Measurements from ENCODE around the gene NUP188.

Gene NUP188

GRCh38 chr9:128919402-128920089 lies 28.0 kb upstream of the NUP188 start:
- DNase-seq (ENCODE audit: extremely low spot score) = no peak
- TF ChIP-seq TARDBP (IDR thresholded peaks at IDR 0.05) (no peak), ELF4 (IDR thresholded peaks at IDR 0.05) (no peak), SUZ12 (IDR thresholded peaks at IDR 0.05) (no peak), ZNF384 (IDR thresholded peaks at IDR 0.05) (no peak), FOXM1 (IDR thresholded peaks at IDR 0.05; ENCODE audit: borderline replicate concordance) (no peak), L3MBTL2 (conservative IDR thresholded peaks at IDR 0.05) (no peak), LEF1 (IDR thresholded peaks at IDR 0.05; ENCODE audit: borderline replicate concordance) (no peak), BHLHE40 (IDR thresholded peaks at IDR 0.05; ENCODE audit: borderline replicate concordance) (no peak), PKNOX1 (IDR thresholded peaks at IDR 0.05) (no peak), NFRKB (IDR thresholded peaks at IDR 0.05) (no peak), FOXK2 (IDR thresholded peaks at IDR 0.05) (no peak)
- POLR2A ChIA-PET = no interaction called here
- CTCF ChIA-PET = no interaction called here

GRCh38 chr9:128920381-128921058 lies 27.0 kb upstream of the NUP188 start, which contains the start of gene PHYHD1:
Gene PHYHD1, plus strand, starts transcription at chr9:128920982. Its CDS starts 1,342 bp downstream, at chr9:128922324.
- CTCF ChIA-PET = no interaction called here
- DNase-seq (ENCODE audit: extremely low spot score) = no peak
- POLR2A ChIA-PET = interaction anchor here (1.1 to 2.2 kb wide), 4 partner anchors 9 to 102 kb away, joined by 3 to 10 read pairs (median 6); partner anchors contain the start of genes DOLK, ENDOG and NUP188
- TF ChIP-seq FOXA1 (IDR thresholded peaks at IDR 0.05) = no peak
- TF ChIP-seq SUZ12 (IDR thresholded peaks at IDR 0.05) = no peak
- TF ChIP-seq CTBP1 (IDR thresholded peaks at IDR 0.05; ENCODE audit: borderline replicate concordance) = no peak
- TF ChIP-seq TARDBP (IDR thresholded peaks at IDR 0.05) = no peak
- no peak for TF ChIP-seq BHLHE40 (IDR thresholded peaks at IDR 0.05; ENCODE audit: borderline replicate concordance)
- no peak for TF ChIP-seq NFRKB (IDR thresholded peaks at IDR 0.05)
- 0 out of 2 replicates have a peak, but pooled peaks have one; percentile 61 for TF ChIP-seq HDGF (IDR thresholded peaks at IDR 0.05; ENCODE audit: borderline replicate concordance)

- peak; percentile 80 for DNase-seq (ENCODE audit: extremely low spot score)
These were observed 25.4 kb upstream of the NUP188 start for GRCh38 chr9:128921881-128922763.

GRCh38 chr9:128923493-128923883 lies 24.0 kb upstream of the NUP188 start:
- ChIA-PET CTCF (interaction anchor here (1.8 kb wide), 1 partner anchor 61 kb away, joined by 7 read pairs; no protein-coding TSS in a partner anchor), POLR2A (no interaction called here)
- TF ChIP-seq FOXA1 (IDR thresholded peaks at IDR 0.05) (no peak), HDGF (IDR thresholded peaks at IDR 0.05; ENCODE audit: borderline replicate concordance) (no peak), L3MBTL2 (conservative IDR thresholded peaks at IDR 0.05) (no peak), PKNOX1 (IDR thresholded peaks at IDR 0.05) (no peak), CTBP1 (IDR thresholded peaks at IDR 0.05; ENCODE audit: borderline replicate concordance) (no peak), FOXK2 (IDR thresholded peaks at IDR 0.05) (no peak), SP1 (IDR thresholded peaks at IDR 0.05) (no peak), BHLHE40 (IDR thresholded peaks at IDR 0.05; ENCODE audit: borderline replicate concordance) (no peak), SUZ12 (IDR thresholded peaks at IDR 0.05) (no peak), NFRKB (IDR thresholded peaks at IDR 0.05) (no peak), LEF1 (IDR thresholded peaks at IDR 0.05; ENCODE audit: borderline replicate concordance) (no peak), ZNF384 (IDR thresholded peaks at IDR 0.05) (no peak)
- no peak for DNase-seq (ENCODE audit: extremely low spot score)

More at GRCh38 chr9:128921881-128922763, 25.4 kb upstream of the NUP188 start:
- ChIA-PET CTCF (interaction anchor here (0.6 to 1.8 kb wide), 2 partner anchors 59 to 92 kb away, joined by 3 to 7 read pairs; no protein-coding TSS in a partner anchor), POLR2A (interaction anchor here (0.6 to 2.2 kb wide), 7 partner anchors 10 to 160 kb away, joined by 3 to 10 read pairs (median 5); partner anchors contain the start of genes DOLK, ENDOG and NUP188)
- TF ChIP-seq L3MBTL2 (conservative IDR thresholded peaks at IDR 0.05) (peak; percentile 40; the same call in 1 of the 2 replicates), FOXM1 (IDR thresholded peaks at IDR 0.05; ENCODE audit: borderline replicate concordance) (no peak), CTBP1 (IDR thresholded peaks at IDR 0.05; ENCODE audit: borderline replicate concordance) (peak; percentile 31; the same call in 1 of the 2 replicates)

GRCh38 chr9:128927731-128928411 lies 19.6 kb upstream of the NUP188 start:
- DNase-seq (ENCODE audit: extremely low spot score) = peak; percentile 73
- TF ChIP-seq PKNOX1 (IDR thresholded peaks at IDR 0.05) = no peak
- TF ChIP-seq SUZ12 (IDR thresholded peaks at IDR 0.05) = no peak
- TF ChIP-seq L3MBTL2 (conservative IDR thresholded peaks at IDR 0.05) = no peak
- TF ChIP-seq HDGF (IDR thresholded peaks at IDR 0.05; ENCODE audit: borderline replicate concordance) = no peak
- no peak for TF ChIP-seq ZNF384 (IDR thresholded peaks at IDR 0.05)
- TF ChIP-seq SP1 (IDR thresholded peaks at IDR 0.05) = no peak
- TF ChIP-seq ELF4 (IDR thresholded peaks at IDR 0.05) = no peak
- ChIA-PET POLR2A (interaction anchor here (0.9 kb wide), 1 partner anchor 10 kb away, joined by 3 read pairs; no protein-coding TSS in a partner anchor), CTCF (interaction anchor here (0.7 to 1.7 kb wide), 4 partner anchors 37 to 65 kb away, joined by 3 to 6 read pairs (median 4); no protein-coding TSS in a partner anchor)

Data from HEK293T (cell line).